Brain microvascular endothelial cell (primary cell): ENCODE results near the gene TOGARAM2.

ENCODE experiments used
- DNase-seq: peaks from one replicate; pipeline ENCODE4 v3.0.0-alpha.2; 2020
- H3K27ac ChIP-seq: fragments of 250-450 bp; sonication (Bioruptor Pico); 2 replicates; pipeline ENCODE4 v1.5.1; 2020; ENCODE audit warnings: mild to moderate bottlenecking, moderate library complexity
- H3K27me3 ChIP-seq: fragments of 250-450 bp; sonication (Bioruptor Pico); replicated peaks from 2 replicates; pipeline ENCODE4 v1.5.1; 2020; ENCODE audit warnings: mild to moderate bottlenecking
- H3K36me3 ChIP-seq: fragments of 250-450 bp; sonication (Bioruptor Pico); replicated peaks from 2 replicates; pipeline ENCODE4 v1.5.1; 2020; ENCODE audit warnings: mild to moderate bottlenecking
- H3K4me3 ChIP-seq: 2 replicates; pipeline ENCODE4 v1.5.1; 2011; ENCODE audit warnings: low read depth, mild to moderate bottlenecking, control low read depth, low read length, moderate library complexity
- CTCF ChIP-seq: IDR thresholded peaks from 2 replicates; pipeline ENCODE4 v1.5.1; 2011; ENCODE audit warnings: low read depth, mild to moderate bottlenecking, moderate library complexity, low read length, control low read depth, inconsistent platforms; ENCODE audit errors: missing control alignments
- in situ Hi-C: cut with HindIII; loops from 2 replicates; pipeline ENCODE4 v1.10.0; 2017; ENCODE audit warnings: low sequenced_read_pairs, low pct_ligation_motif_present

Gene TOGARAM2

GRCh38 chr2:28997847-28998735 is 17.0 kb downstream of the TOGARAM2 start:
- in situ Hi-C loops, result no loop called here
- Histone ChIP-seq H3K27ac (no peak overlapping the region), H3K36me3 (no peaks in the 10 kb centered on the region), H3K4me3 (no peak overlapping the region), H3K27me3 (no peaks in the 10 kb centered on the region)
- DNase-seq, result no peak
- no peak for TF ChIP-seq CTCF

GRCh38 chr2:29000481-29000880 is 19.4 kb downstream of the TOGARAM2 start:
- H3K4me3 ChIP-seq, result no peak overlapping the region
- in situ Hi-C loops, result no loop called here
- DNase-seq, result no peak
- no peaks in the 10 kb centered on the region for H3K36me3 ChIP-seq
- no peaks in the 10 kb centered on the region for H3K27me3 ChIP-seq
- H3K27ac ChIP-seq, result no peak overlapping the region
- TF ChIP-seq CTCF, result no peak

GRCh38 chr2:29000956-29001355 is 19.9 kb downstream of the TOGARAM2 start:
- no peaks in the 10 kb centered on the region for H3K36me3 ChIP-seq
- H3K27ac ChIP-seq, result no peak overlapping the region
- H3K4me3 ChIP-seq, result no peak overlapping the region
- TF ChIP-seq CTCF, result no peak
- in situ Hi-C loops, result no loop called here
- no peak for DNase-seq
- no peaks in the 10 kb centered on the region for H3K27me3 ChIP-seq

GRCh38 chr2:29001806-29002205 is 20.7 kb downstream of the TOGARAM2 start:
- TF ChIP-seq CTCF, result no peak
- H3K27ac ChIP-seq, result no peak overlapping the region
- H3K36me3 ChIP-seq, result no peaks in the 10 kb centered on the region
- in situ Hi-C loops, result no loop called here
- DNase-seq, result no peak
- H3K4me3 ChIP-seq, result no peak overlapping the region
- no peaks in the 10 kb centered on the region for H3K27me3 ChIP-seq

- no peak for DNase-seq
- TF ChIP-seq CTCF, result no peak
- in situ Hi-C loops, result no loop called here
Observed at GRCh38 chr2:29004755-29005154, 23.7 kb downstream of the TOGARAM2 start.

More at GRCh38 chr2:29004755-29005154, 23.7 kb downstream of the TOGARAM2 start:
- no peaks in the 10 kb centered on the region for H3K27me3 ChIP-seq
- no peak overlapping the region for H3K27ac ChIP-seq
- no peaks in the 10 kb centered on the region for H3K36me3 ChIP-seq
- no peak overlapping the region for H3K4me3 ChIP-seq
